Breast epithelium (tissue), 4 donors: ENCODE results near the gene FZD2. TPM values are rescaled to one million over a fixed set of nuclear protein-coding genes. Genes with fewer than 3 reads are reported as not detected.

ENCODE experiments used
- DNase-seq, 2 donors: peaks; one replicate each; pipeline ENCODE4 v3.0.0-alpha.2; 2019; ENCODE audit warnings: low spot score in 2 of 2
- H3K27ac ChIP-seq, 2 donors: fragments of 200-600 bp; sonication (generic) in 1 of 2; one replicate each; pipeline ENCODE4 v1.5.1; 2016 to 2019; ENCODE audit warnings: mild to moderate bottlenecking in 1 of 2
- H3K27me3 ChIP-seq, 2 donors: fragments of 200-600 bp; sonication (generic) in 1 of 2; one replicate each; pipeline versions ENCODE4 v1.5.1 to v1.6.0; 2017 to 2019; ENCODE audit warnings: control low read depth in 1 of 2, mild to moderate bottlenecking in 1 of 2
- H3K36me3 ChIP-seq: fragments of 200-600 bp; one replicate; pipeline ENCODE4 v1.5.1; 2019
- H3K4me1 ChIP-seq, 2 donors: fragments of 200-600 bp; sonication (generic); one replicate each; pipeline ENCODE4 v1.5.1; 2016 to 2019; ENCODE audit warnings: control low read depth in 1 of 2
- H3K4me3 ChIP-seq, 3 donors: fragments of 200-600 bp; sonication (generic); 1 replicate in 2 of 3; 2 replicates in 1 of 3; pipeline ENCODE4 v1.5.1; 2016 to 2019; ENCODE audit warnings: mild to moderate bottlenecking in 3 of 3, moderate library complexity in 2 of 3
- H3K9me3 ChIP-seq, 2 donors: fragments of 200-600 bp; sonication (generic) in 1 of 2; one replicate each; pipeline ENCODE4 v1.5.1; 2016 to 2019; ENCODE audit warnings: control low read depth in 1 of 2
- CTCF ChIP-seq, 3 donors: fragments of 450-650 bp; IDR thresholded peaks; one replicate each; pipeline ENCODE4 v1.5.1; 2016 to 2017; ENCODE audit warnings: antibody characterized with exemption in 3 of 3, mild to moderate bottlenecking in 3 of 3, moderate library complexity in 3 of 3
- POLR2A ChIP-seq: fragments of 450-650 bp; IDR thresholded peaks from one replicate; pipeline ENCODE4 v1.6.1; 2016; ENCODE audit warnings: antibody characterized with exemption, mild to moderate bottlenecking, moderate library complexity
- POLR2AphosphoS5 ChIP-seq, 3 donors: sonication (generic); formaldehyde crosslinking; IDR thresholded peaks; one replicate each; pipeline ENCODE4 v1.6.1; 2017; ENCODE audit warnings: antibody characterized with exemption in 3 of 3
- intact Hi-C: fragments of 100-400 bp; cut with DNase I; formaldehyde crosslinking; loops from one replicate; pipeline ENCODE4 v1.15.1; 2023; ENCODE audit warnings: low total_unique reads
- total RNA-seq, 3 donors: library from RNA; depleted of rRNA; stranded (reverse); fragments of >200 nt; gene quantifications; one replicate each; pipeline ENCODE4 v1.1.0, GENCODE V29; 2016

The FZD2 gene
- total RNA-seq, 3 donors from 2014 or later = 1.9 to 3.6 (median 3.0) TPM

DNA sequence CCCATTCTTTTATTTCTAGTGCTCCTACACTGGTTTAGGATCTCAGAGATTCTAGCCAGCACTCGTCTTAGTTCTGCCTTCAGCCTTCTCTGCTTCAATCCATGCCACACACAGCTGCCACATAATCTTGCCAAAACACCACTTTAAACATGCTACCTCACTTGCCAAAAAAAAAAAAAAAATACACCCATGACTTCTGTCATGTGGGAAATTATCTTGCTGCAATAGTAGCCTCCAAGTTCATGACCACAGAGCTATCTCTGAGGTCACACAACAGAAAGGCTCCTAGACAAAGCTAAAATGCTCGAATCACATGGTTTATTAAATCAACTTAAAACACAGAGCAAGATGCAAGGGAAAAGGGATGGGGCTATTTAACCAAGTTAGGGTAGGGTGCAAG is 18.1 kb downstream of the FZD2 start:
- no peak overlapping the region for H3K27ac ChIP-seq
- no peak overlapping the region for H3K4me3 ChIP-seq
- no peaks in the 10 kb centered on the region for H3K36me3 ChIP-seq
- no peaks in the 10 kb centered on the region for H3K4me1 ChIP-seq
- no peak for TF ChIP-seq POLR2A
- TF ChIP-seq POLR2AphosphoS5 (IDR thresholded peaks at IDR 0.05) = no peak
- no peak for TF ChIP-seq CTCF (IDR thresholded peaks at IDR 0.05)
- intact Hi-C loops = no loop called here
- no peaks in the 10 kb centered on the region for H3K9me3 ChIP-seq
- no peak for DNase-seq
- H3K27me3 ChIP-seq = no peaks in the 10 kb centered on the region

- Histone ChIP-seq H3K36me3 (no peaks in the 10 kb centered on the region), H3K9me3 (no peaks in the 10 kb centered on the region), H3K27ac (no peak overlapping the region), H3K27me3 (no peaks in the 10 kb centered on the region), H3K4me1 (no peaks in the 10 kb centered on the region), H3K4me3 (no peak overlapping the region)
- no peak for DNase-seq
- TF ChIP-seq POLR2AphosphoS5 (IDR thresholded peaks at IDR 0.05) (no peak), CTCF (IDR thresholded peaks at IDR 0.05) (no peak), POLR2A (no peak)
- intact Hi-C loops = no loop called here
Observed at GRCh38 chr17:44578947-44579346, 21.7 kb downstream of the FZD2 start.

- DNase-seq = no peak
- no peaks in the 10 kb centered on the region for H3K4me1 ChIP-seq
- no peaks in the 10 kb centered on the region for H3K36me3 ChIP-seq
- H3K4me3 ChIP-seq = no peak overlapping the region
- no peaks in the 10 kb centered on the region for H3K27me3 ChIP-seq
- TF ChIP-seq POLR2AphosphoS5 (IDR thresholded peaks at IDR 0.05) (no peak), POLR2A (no peak), CTCF (IDR thresholded peaks at IDR 0.05) (no peak)
- H3K9me3 ChIP-seq = no peaks in the 10 kb centered on the region
- H3K27ac ChIP-seq = no peak overlapping the region
- intact Hi-C loops = no loop called here
Observed at GRCh38 chr17:44581868-44582267, 24.6 kb downstream of the FZD2 start.

DNA sequence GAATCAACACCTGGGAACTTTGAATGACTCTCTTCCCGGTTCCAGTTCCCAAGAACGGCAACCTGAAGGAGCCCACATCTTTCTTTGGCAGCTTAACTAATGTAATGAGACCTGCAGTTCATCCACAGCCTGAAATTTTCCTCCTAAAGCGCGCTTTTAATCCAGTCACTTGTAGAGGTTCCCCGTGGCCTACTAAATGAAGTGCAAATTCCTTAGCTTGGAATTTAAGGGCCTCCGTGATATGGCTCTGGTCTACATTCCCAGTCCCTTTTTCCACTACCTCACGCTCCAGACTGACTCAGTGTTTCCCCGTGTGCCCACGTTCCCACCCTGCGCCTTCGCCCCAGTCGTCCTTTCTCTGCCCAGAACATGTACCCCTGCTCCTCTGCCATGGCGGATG is 27.2 kb downstream of the FZD2 start:
- intact Hi-C loops = no loop called here
- no peaks in the 10 kb centered on the region for H3K4me1 ChIP-seq
- H3K27me3 ChIP-seq = no peaks in the 10 kb centered on the region
- DNase-seq = no peak
- H3K36me3 ChIP-seq = no peaks in the 10 kb centered on the region
- TF ChIP-seq CTCF (IDR thresholded peaks at IDR 0.05) (no peak), POLR2A (no peak), POLR2AphosphoS5 (IDR thresholded peaks at IDR 0.05) (no peak)
- H3K4me3 ChIP-seq = no peak overlapping the region
- H3K9me3 ChIP-seq = no peaks in the 10 kb centered on the region
- H3K27ac ChIP-seq = no peak overlapping the region

- H3K4me3 ChIP-seq = no peak overlapping the region
- no peak for DNase-seq
- H3K9me3 ChIP-seq = no peaks in the 10 kb centered on the region
- H3K4me1 ChIP-seq = no peaks in the 10 kb centered on the region
- no peaks in the 10 kb centered on the region for H3K36me3 ChIP-seq
- no peaks in the 10 kb centered on the region for H3K27me3 ChIP-seq
- no peak for TF ChIP-seq CTCF (IDR thresholded peaks at IDR 0.05)
- TF ChIP-seq POLR2A = no peak
- TF ChIP-seq POLR2AphosphoS5 (IDR thresholded peaks at IDR 0.05) = no peak
- intact Hi-C loops = no loop called here
- no peak overlapping the region for H3K27ac ChIP-seq
Observed at GRCh38 chr17:44585315-44585714, 28.0 kb downstream of the FZD2 start.
